Transverse colon (tissue), 4 donors: ENCODE results near the gene TDRD10. TPM values are rescaled to one million over a fixed set of nuclear protein-coding genes. Genes with fewer than 3 reads are reported as not detected.

Source experiments
- DNase-seq: peaks from one replicate; pipeline ENCODE4 v3.0.0-alpha.2; 2019
- H3K27ac ChIP-seq, 4 donors: fragments of 200-600 bp; sonication (generic); 2 replicates each; pipeline ENCODE4 v1.5.1; 2016 to 2018; ENCODE audit warnings: inconsistent platforms in 4 of 4
- H3K27me3 ChIP-seq: fragments of 200-600 bp; sonication (generic); 2 replicates; pipeline ENCODE4 v1.5.1; 2017; ENCODE audit warnings: inconsistent platforms
- H3K36me3 ChIP-seq, 4 donors: fragments of 200-600 bp; sonication (generic); 2 replicates each; pipeline ENCODE4 v1.5.1; 2017 to 2019; ENCODE audit warnings: inconsistent platforms in 4 of 4
- H3K4me1 ChIP-seq, 4 donors: fragments of 200-600 bp; sonication (generic); 2 replicates each; pipeline ENCODE4 v1.5.1; 2017 to 2020; ENCODE audit warnings: inconsistent platforms in 4 of 4
- H3K4me3 ChIP-seq, 4 donors: fragments of 200-600 bp; sonication (generic); 1 replicate in 1 of 4; 2 replicates in 3 of 4; pipeline versions ENCODE4 v1.5.1 to v1.6.1; 2017 to 2019; ENCODE audit warnings: inconsistent platforms in 4 of 4
- H3K9me3 ChIP-seq, 2 donors: fragments of 200-600 bp; sonication (generic); 2 replicates each; pipeline ENCODE4 v1.5.1; 2017 to 2019; ENCODE audit warnings: inconsistent platforms in 2 of 2
- CTCF ChIP-seq, 5 experiments: fragments of 200-600 bp in 3 of 5; fragments of 450-650 bp in 2 of 5; sonication (generic) in 3 of 5; IDR thresholded peaks; 1 replicate in 2 of 5; 2 replicates in 3 of 5; pipeline ENCODE4 v1.5.1; 2016 to 2017; ENCODE audit warnings: antibody characterized with exemption in 5 of 5, inconsistent platforms in 3 of 5, mild to moderate bottlenecking in 2 of 5, moderate library complexity in 1 of 5
- EP300 ChIP-seq: sonication (generic); formaldehyde crosslinking; IDR thresholded peaks from one replicate; pipeline ENCODE4 v1.6.1; 2017; ENCODE audit warnings: antibody characterized with exemption, low read depth
- POLR2A ChIP-seq: fragments of 450-650 bp; IDR thresholded peaks from one replicate; pipeline ENCODE4 v1.6.1; 2016; ENCODE audit warnings: antibody characterized with exemption, mild to moderate bottlenecking, moderate library complexity
- POLR2AphosphoS5 ChIP-seq, 3 donors: sonication (generic); formaldehyde crosslinking; IDR thresholded peaks; one replicate each; pipeline ENCODE4 v1.6.1; 2016; ENCODE audit warnings: antibody characterized with exemption in 3 of 3
- WGBS, 2 donors: methylation state at CpG; one replicate each; pipeline ENCODE4 v1.1.5; 2018; ENCODE audit warnings: low coverage in 1 of 2; 5-methylcytosine and 5-hydroxymethylcytosine counted together
- in situ Hi-C, 4 donors: fragments of 200-750 bp; cut with MboI; loops; one replicate each; pipeline versions ENCODE4 v1.15.0 to v1.15.1; 2017; ENCODE audit warnings: low sequenced_read_pairs in 3 of 4, low pct_ligation_motif_present in 1 of 4, low pct_unique_long_range_greater_than_20kb in 1 of 4
- intact Hi-C: fragments of 100-400 bp; cut with DNase I; formaldehyde crosslinking; loops from one replicate; pipeline ENCODE4 v1.15.1; 2023; ENCODE audit warnings: low total_unique reads
- total RNA-seq, 4 donors: library from RNA; depleted of rRNA; stranded (reverse); fragments of >200 nt; gene quantifications; one replicate each; pipeline ENCODE4 v1.1.0, GENCODE V29; 2016

TDRD10 gene
- total RNA-seq, 4 donors from 2014 or later = 0.96 to 3.3 TPM; not detected in 2

DNA sequence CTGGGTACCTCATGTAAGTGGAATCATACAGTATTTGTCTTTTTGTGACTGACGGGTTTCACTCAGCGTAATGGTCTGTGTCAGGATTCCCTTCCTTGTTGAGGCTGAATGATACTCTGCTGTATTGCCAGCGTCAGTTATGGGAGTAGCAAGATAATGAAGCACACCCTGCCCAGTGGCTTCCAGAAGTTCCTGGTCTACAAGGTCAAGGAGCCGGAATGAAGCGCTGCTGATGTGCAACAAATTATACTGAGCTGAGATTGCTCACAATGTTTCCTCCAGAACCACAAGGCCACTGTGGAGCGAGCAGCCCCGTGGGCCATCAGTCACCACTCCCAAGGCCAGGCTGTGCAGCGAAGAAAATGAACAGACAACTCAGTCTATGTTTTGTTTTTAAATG is 24.0 kb upstream of the TDRD10 start:
- in situ Hi-C loops = loop anchor here in 2 of 4 donors (10.0 kb wide), 1 partner anchor 73 kb away; the partner anchor contains the start of gene IL6R (in 2 of the 2)
- Histone ChIP-seq H3K36me3 (no peaks in the 10 kb centered on the region), H3K9me3 (no peaks in the 10 kb centered on the region), H3K4me1 (peaks cover 11 to 59% (median 20%) of the 10 kb centered on the region in 4 donors), H3K4me3 (no peak overlapping the region), H3K27ac (peak overlapping the region; percentile 79 to 85 (median 82)), H3K27me3 (no peaks in the 10 kb centered on the region)
- TF ChIP-seq POLR2A = peak; percentile 71
- TF ChIP-seq POLR2AphosphoS5 (IDR thresholded peaks at IDR 0.05) = peak; percentile 45 to 88 (median 84)
- no peak for TF ChIP-seq CTCF (IDR thresholded peaks at IDR 0.05)
- no peak for TF ChIP-seq EP300
- intact Hi-C loops = no loop called here
- peak; percentile 81 for DNase-seq
- WGBS, 2 donors = 64 to 70% methylated on average over 2 to 8 of the region's 8 CpGs

DNA sequence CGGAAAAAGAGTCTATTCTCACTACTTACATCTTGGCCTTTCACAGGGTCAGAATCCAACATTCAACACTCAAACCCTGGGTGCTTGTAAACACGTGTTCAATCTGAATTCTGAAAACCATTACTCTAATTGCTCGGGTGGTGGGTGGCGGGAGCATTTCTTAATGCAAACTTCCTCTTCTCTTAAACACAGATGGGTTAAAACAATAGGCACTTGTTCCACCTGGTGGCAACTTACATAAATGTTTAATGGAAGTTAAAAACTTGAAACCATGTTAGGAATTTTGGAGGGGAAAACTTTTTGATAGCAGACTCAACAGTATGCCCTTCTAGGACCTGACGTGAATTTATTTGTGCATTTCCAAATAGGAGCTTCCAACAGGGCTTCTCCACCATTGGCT is 23.4 kb upstream of the TDRD10 start:
- H3K27me3 ChIP-seq = no peaks in the 10 kb centered on the region
- no peak overlapping the region for H3K4me3 ChIP-seq

DNA sequence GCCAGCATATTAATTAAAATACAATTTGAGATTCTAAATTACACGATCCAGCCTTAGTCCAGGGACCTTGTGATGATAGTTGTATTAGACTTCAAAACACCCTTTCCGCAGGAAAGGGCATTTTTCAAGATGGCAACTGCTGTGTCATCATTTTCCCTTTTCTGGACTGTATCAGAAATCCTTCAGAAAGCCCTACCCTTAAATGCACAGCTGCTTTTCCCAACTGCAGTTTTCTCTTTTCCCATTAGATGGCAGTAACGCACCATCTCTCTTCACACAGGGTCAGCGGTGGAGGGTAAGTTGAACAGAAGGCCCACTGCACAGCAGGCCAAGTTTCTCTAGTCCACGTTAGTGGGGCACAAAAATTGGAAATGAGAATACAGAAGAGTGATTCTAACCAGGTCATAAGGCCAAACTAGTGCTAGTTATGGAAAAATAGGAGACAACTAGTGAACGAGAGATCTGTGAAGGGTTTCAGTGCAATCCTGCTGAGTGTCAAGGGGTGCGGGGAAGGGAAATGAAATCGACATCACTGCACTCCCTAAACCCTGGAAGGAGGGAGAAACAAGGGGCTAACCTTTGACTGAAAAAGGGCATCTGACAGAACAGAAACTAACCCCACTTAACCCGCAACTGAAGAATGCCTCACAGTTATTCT is 22.1 kb upstream of the TDRD10 start:
- Histone ChIP-seq H3K4me3 (no peak overlapping the region), H3K4me1 (peaks cover 10 to 44% (median 13%) of the 10 kb centered on the region in 4 donors), H3K27ac (peak overlapping the region in 1 of 4 donors; percentile 85), H3K36me3 (no peaks in the 10 kb centered on the region), H3K9me3 (no peaks in the 10 kb centered on the region), H3K27me3 (no peaks in the 10 kb centered on the region)
- in situ Hi-C loops = loop anchor here in 3 of 4 donors (10.0 kb wide), 3 partner anchors 65 to 405 kb away; partner anchors contain the start of gene IL6R (in 2 of the 3)
- DNase-seq = peak; percentile 69
- WGBS, 2 donors = 17 to 39% methylated on average over 7 to 9 of the region's 9 CpGs
- TF ChIP-seq CTCF (IDR thresholded peaks at IDR 0.05) = peak; percentile 92 to 97 (median 95)
- no peak for TF ChIP-seq POLR2A
- TF ChIP-seq EP300 = no peak
- TF ChIP-seq POLR2AphosphoS5 (IDR thresholded peaks at IDR 0.05) = peak in 1 of 3 donors; percentile 10
- intact Hi-C loops = loop anchor here (1.0 to 10.0 kb wide), 2 partner anchors 64 to 605 kb away; no protein-coding TSS in a partner anchor

More for the DNA sequence above, 23.4 kb upstream of the TDRD10 start:
- in situ Hi-C loops (loop anchor here in 2 of 4 donors (10.0 kb wide), 1 partner anchor 74 kb away; the partner anchor contains the start of gene IL6R (in 2 of the 2)), intact Hi-C loops (no loop called here)
- no peak for TF ChIP-seq POLR2A
- peak; percentile 25 to 66 (median 35) for TF ChIP-seq CTCF (IDR thresholded peaks at IDR 0.05)
- Histone ChIP-seq H3K9me3 (no peaks in the 10 kb centered on the region), H3K36me3 (no peaks in the 10 kb centered on the region), H3K4me1 (peaks cover 11 to 57% (median 20%) of the 10 kb centered on the region in 4 donors), H3K27ac (peak overlapping the region; percentile 79 to 85 (median 82))
- 21 to 22% methylated on average over 1 to 5 of the region's 5 CpGs for WGBS, 2 donors
- DNase-seq = peak; percentile 40

- no peak overlapping the region for H3K27ac ChIP-seq
- H3K9me3 ChIP-seq = no peaks in the 10 kb centered on the region
- H3K4me1 ChIP-seq = peaks cover 7 to 33% (median 11%) of the 10 kb centered on the region in 4 donors
- no peak for DNase-seq
- in situ Hi-C loops = loop anchor here in 2 of 4 donors (10.0 kb wide), 2 partner anchors 64 to 404 kb away; no protein-coding TSS in a partner anchor
- no peaks in the 10 kb centered on the region for H3K27me3 ChIP-seq
- intact Hi-C loops = loop anchor here (10.0 kb wide), 1 partner anchor 604 kb away; no protein-coding TSS in a partner anchor
- 67% methylated on average over 1 of the region's 1 CpG; no CpG with 5 or more reads in 1 of the 2 donors for WGBS, 2 donors
- no peak overlapping the region for H3K4me3 ChIP-seq
- TF ChIP-seq CTCF (IDR thresholded peaks at IDR 0.05) = no peak
- no peak for TF ChIP-seq POLR2A
- no peak for TF ChIP-seq POLR2AphosphoS5 (IDR thresholded peaks at IDR 0.05)
- TF ChIP-seq EP300 = no peak
- no peaks in the 10 kb centered on the region for H3K36me3 ChIP-seq
Measured at GRCh38 chr1:154481053-154481452, 21.0 kb upstream of the TDRD10 start.
